K562 (cell line): ENCODE results near the gene MCM7. TPM values are rescaled to one million over a fixed set of nuclear protein-coding genes. Genes with fewer than 3 reads are reported as not detected.

Experiments
- ASH1L ChIP-seq: fragments of 450-650 bp; IDR thresholded peaks from 2 replicates; pipeline ENCODE4 v1.6.1; 2018; ENCODE audit warnings: borderline replicate concordance, mild to moderate bottlenecking, low read depth; ENCODE audit not compliant: partially characterized antibody
- CHAMP1 ChIP-seq: fragments of 450-650 bp; IDR thresholded peaks from 2 replicates; pipeline ENCODE4 v1.6.1; 2016; ENCODE audit warnings: mild to moderate bottlenecking
- E2F3 ChIP-seq: fragments of 250-450 bp; sonication (Bioruptor Pico); IDR thresholded peaks from 2 replicates; pipeline ENCODE4 v1.4.0; 2020; ENCODE audit warnings: mild to moderate bottlenecking
- ELF4 ChIP-seq: fragments of 450-650 bp; formaldehyde crosslinking; IDR thresholded peaks from 2 replicates; pipeline ENCODE4 v1.4.0; 2022; ENCODE audit warnings: missing genetic modification characterization
- ILF3 ChIP-seq: fragments of 450-650 bp; IDR thresholded peaks from 2 replicates; pipeline ENCODE4 v1.6.1; 2018; ENCODE audit warnings: antibody characterized with exemption, mild to moderate bottlenecking, moderate library complexity, borderline replicate concordance
- NR2C1 ChIP-seq, 2 experiments: fragments of 450-650 bp; IDR thresholded peaks; 2 replicates each; pipeline ENCODE4 v1.6.1; 2017; ENCODE audit warnings: mild to moderate bottlenecking in 2 of 2, antibody characterized with exemption in 1 of 2, inconsistent platforms in 1 of 2, missing compliant biosample characterization in 1 of 2, missing genetic modification characterization in 1 of 2
- REST ChIP-seq, 2 experiments: fragments of 450-650 bp; formaldehyde crosslinking in 1 of 2; IDR thresholded peaks; 2 replicates each; pipeline versions ENCODE4 v1.4.0 to v1.6.1; 2014 to 2020; ENCODE audit warnings: mild to moderate bottlenecking in 2 of 2, borderline replicate concordance in 1 of 2, low read depth in 1 of 2
- SMC3 ChIP-seq: conservative IDR thresholded peaks from 2 replicates; pipeline ENCODE4 v1.6.1; 2011; ENCODE audit warnings: low read depth, low read length, improper control_type of control experiment; ENCODE audit not compliant: insufficient read depth
- USF2 ChIP-seq: sonication (generic); formaldehyde crosslinking; IDR thresholded peaks from 2 replicates; pipeline ENCODE4 v1.5.0; 2020; ENCODE audit warnings: missing genetic modification reagents
- ZBTB17 ChIP-seq: fragments of 450-650 bp; formaldehyde crosslinking; IDR thresholded peaks from 2 replicates; pipeline ENCODE4 v1.4.0; 2020; ENCODE audit warnings: mild to moderate bottlenecking
- ZNF3 ChIP-seq: fragments of 250-450 bp; sonication (Bioruptor Pico); IDR thresholded peaks from 2 replicates; pipeline ENCODE4 v1.5.0; 2021; ENCODE audit warnings: mild to moderate bottlenecking, moderate library complexity
- polyA plus RNA-seq, 8 experiments: library from polyadenylated mRNA; depleted of rRNA in 4 of 8; stranded (reverse) in 5 of 8; unstranded in 3 of 8; fragments of >200 nt; fragmentation: Nextera tagmentation in 2 of 8; fragmentation: Illumina TruSeq in 1 of 8; extraction: Ambion mirVana in 2 of 8; extraction: Trizol in 1 of 8; gene quantifications; 2 replicates each; pipeline versions ENCODE4 v1.2.1 to v1.2.3, GENCODE V29; 2011 to 2014; ENCODE audit warnings: inconsistent platforms in 1 of 8, missing spikeins in 1 of 8
- total RNA-seq, 7 experiments: library from RNA; depleted of rRNA in 6 of 7; stranded (reverse); fragments of >200 nt in 6 of 7; fragmentation: Illumina TruSeq in 2 of 7; extraction: Trizol in 2 of 7; gene quantifications; 2 replicates each; pipeline versions ENCODE4 v1.2.1 to v1.2.3, GENCODE V29; 2011 to 2021; ENCODE audit warnings: low replicate concordance in 1 of 7
- TF ChIP-seq, protein P1 (sequence below), 3 experiments: IDR thresholded peaks in 2 of 3; conservative IDR thresholded peaks in 1 of 3; 2 replicates each; pipeline ENCODE4 v1.5.1; 2011 to 2012; ENCODE audit warnings: low read length in 3 of 3, mild to moderate bottlenecking in 3 of 3, control low read depth in 2 of 3, improper control_type of control experiment in 1 of 3, inconsistent platforms in 1 of 3, low read depth in 1 of 3, mixed read lengths in 1 of 3, moderate library complexity in 1 of 3; ENCODE audit not compliant: insufficient read depth in 2 of 3

Gene MCM7
- total and polyA plus RNA-seq, 9 of the 15 experiments (the other 6 are each of a cell fraction or from before 2014, with no cell fraction given): 329 to 856 (median 437) TPM

GRCh38 chr7:100130608-100131453, 29.6 kb upstream of the MCM7 start (continued):
- TF ChIP-seq, protein P1, sequence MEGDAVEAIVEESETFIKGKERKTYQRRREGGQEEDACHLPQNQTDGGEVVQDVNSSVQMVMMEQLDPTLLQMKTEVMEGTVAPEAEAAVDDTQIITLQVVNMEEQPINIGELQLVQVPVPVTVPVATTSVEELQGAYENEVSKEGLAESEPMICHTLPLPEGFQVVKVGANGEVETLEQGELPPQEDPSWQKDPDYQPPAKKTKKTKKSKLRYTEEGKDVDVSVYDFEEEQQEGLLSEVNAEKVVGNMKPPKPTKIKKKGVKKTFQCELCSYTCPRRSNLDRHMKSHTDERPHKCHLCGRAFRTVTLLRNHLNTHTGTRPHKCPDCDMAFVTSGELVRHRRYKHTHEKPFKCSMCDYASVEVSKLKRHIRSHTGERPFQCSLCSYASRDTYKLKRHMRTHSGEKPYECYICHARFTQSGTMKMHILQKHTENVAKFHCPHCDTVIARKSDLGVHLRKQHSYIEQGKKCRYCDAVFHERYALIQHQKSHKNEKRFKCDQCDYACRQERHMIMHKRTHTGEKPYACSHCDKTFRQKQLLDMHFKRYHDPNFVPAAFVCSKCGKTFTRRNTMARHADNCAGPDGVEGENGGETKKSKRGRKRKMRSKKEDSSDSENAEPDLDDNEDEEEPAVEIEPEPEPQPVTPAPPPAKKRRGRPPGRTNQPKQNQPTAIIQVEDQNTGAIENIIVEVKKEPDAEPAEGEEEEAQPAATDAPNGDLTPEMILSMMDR (IDR thresholded peaks at IDR 0.05 in 2 of 3, conservative IDR thresholded peaks at IDR 0.05 in 1 of 3; ENCODE audit: insufficient read depth in 2 of 3, low read depth in 1 of 3, low read length in 3 of 3): peak; percentile 87 to 90 (median 90)
- TF ChIP-seq ZBTB17 (CRISPR knock-in tag) (no peak), SMC3 (peak; percentile 80), E2F3 (no peak), ILF3 (no peak), ZNF3 (CRISPR knock-in tag) (no peak), ELF4 (CRISPR knock-in tag) (0 out of 2 replicates have a peak, but pooled peaks have one; percentile 21), REST (IDR thresholded peaks at IDR 0.05; ENCODE audit: borderline replicate concordance) (peak; percentile 85), REST (CRISPR knock-in tag; IDR thresholded peaks at IDR 0.05; ENCODE audit: low read depth) (no peak), USF2 (CRISPR knock-in tag) (peak; percentile 46; the same call in 1 of the 2 replicates), NR2C1 (IDR thresholded peaks at IDR 0.05) (no peak), NR2C1 (tag; IDR thresholded peaks at IDR 0.05) (no peak), ASH1L (peak; percentile 65), CHAMP1 (no peak)
